GM23338 (cell line): ENCODE data around the gene EVC2.

ENCODE experiments used
- CREB1 ChIP-seq: fragments of 250-450 bp; sonication (Bioruptor Pico); IDR thresholded peaks from 2 replicates; pipeline ENCODE4 v1.5.0; 2020; ENCODE audit warnings: low read depth, mild to moderate bottlenecking, moderate library complexity
- EZH2 ChIP-seq: fragments of 200-600 bp; sonication (generic); IDR thresholded peaks from one replicate; pipeline ENCODE4 v1.8.0; 2017; ENCODE audit warnings: antibody characterized with exemption, mild to moderate bottlenecking, low read depth; ENCODE audit not compliant: unreplicated experiment
- EZH2phosphoT487 ChIP-seq: fragments of 200-600 bp; sonication (generic); IDR thresholded peaks from one replicate; pipeline ENCODE4 v1.8.1; 2018; ENCODE audit warnings: antibody characterized with exemption; ENCODE audit not compliant: unreplicated experiment
- JUNB ChIP-seq: IDR thresholded peaks from one replicate; pipeline ENCODE4 v1.6.1; 2016; ENCODE audit warnings: antibody characterized with exemption; ENCODE audit not compliant: unreplicated experiment
- NANOG ChIP-seq: IDR thresholded peaks from 2 replicates; pipeline ENCODE4 v1.6.1; 2016; ENCODE audit warnings: antibody characterized with exemption, borderline replicate concordance
- POLR2AphosphoS5 ChIP-seq: IDR thresholded peaks from 2 replicates; pipeline ENCODE4 v1.6.1; 2016; ENCODE audit warnings: antibody characterized with exemption, low read depth
- STAT1 ChIP-seq: IDR thresholded peaks from one replicate; pipeline ENCODE4 v1.6.1; 2016; ENCODE audit warnings: antibody characterized with exemption; ENCODE audit not compliant: unreplicated experiment
- TF ChIP-seq, protein P1 (sequence below), 2 experiments: fragments of 200-600 bp in 1 of 2; sonication (generic) in 1 of 2; conservative IDR thresholded peaks; 2 replicates each; pipeline versions ENCODE4 v1.5.1 to v1.6.1; 2016 to 2017; ENCODE audit warnings: antibody characterized with exemption in 2 of 2, low read depth in 2 of 2, mild to moderate bottlenecking in 2 of 2, moderate library complexity in 1 of 2
- TF ChIP-seq, protein P2 (sequence below): IDR thresholded peaks from one replicate; pipeline ENCODE4 v1.6.1; 2018; ENCODE audit warnings: antibody characterized with exemption; ENCODE audit not compliant: unreplicated experiment
- TF ChIP-seq, protein P3 (sequence below): IDR thresholded peaks from 2 replicates; pipeline ENCODE4 v1.6.1; 2016; ENCODE audit warnings: antibody characterized with exemption
- TF ChIP-seq, protein P4 (sequence below): fragments of 250-450 bp; sonication (Bioruptor Pico); IDR thresholded peaks from 2 replicates; pipeline ENCODE4 v1.5.0; 2020; ENCODE audit warnings: mild to moderate bottlenecking, moderate library complexity

DNA sequence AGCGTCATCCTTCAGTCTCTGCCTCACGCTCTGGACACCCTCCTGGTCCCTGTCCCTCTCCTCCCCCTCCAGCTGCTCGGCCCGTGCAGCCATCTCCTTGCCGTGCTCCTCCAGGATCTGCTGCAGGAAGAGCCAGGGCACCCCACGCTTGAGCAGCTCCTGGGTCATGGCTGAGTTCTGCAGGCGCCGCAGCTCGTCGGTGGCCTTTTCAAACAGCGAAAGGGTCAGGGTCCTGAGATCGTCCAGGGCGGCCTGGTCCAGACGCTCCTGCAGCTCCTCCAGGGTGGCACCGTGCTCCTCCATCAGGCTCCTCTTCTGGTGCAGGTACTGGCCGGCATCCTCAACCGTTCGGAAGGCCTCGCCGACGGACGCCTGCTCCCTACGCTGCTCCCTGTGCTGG, 85.8 kb downstream of the EVC2 start:
- TF ChIP-seq, protein P1, sequence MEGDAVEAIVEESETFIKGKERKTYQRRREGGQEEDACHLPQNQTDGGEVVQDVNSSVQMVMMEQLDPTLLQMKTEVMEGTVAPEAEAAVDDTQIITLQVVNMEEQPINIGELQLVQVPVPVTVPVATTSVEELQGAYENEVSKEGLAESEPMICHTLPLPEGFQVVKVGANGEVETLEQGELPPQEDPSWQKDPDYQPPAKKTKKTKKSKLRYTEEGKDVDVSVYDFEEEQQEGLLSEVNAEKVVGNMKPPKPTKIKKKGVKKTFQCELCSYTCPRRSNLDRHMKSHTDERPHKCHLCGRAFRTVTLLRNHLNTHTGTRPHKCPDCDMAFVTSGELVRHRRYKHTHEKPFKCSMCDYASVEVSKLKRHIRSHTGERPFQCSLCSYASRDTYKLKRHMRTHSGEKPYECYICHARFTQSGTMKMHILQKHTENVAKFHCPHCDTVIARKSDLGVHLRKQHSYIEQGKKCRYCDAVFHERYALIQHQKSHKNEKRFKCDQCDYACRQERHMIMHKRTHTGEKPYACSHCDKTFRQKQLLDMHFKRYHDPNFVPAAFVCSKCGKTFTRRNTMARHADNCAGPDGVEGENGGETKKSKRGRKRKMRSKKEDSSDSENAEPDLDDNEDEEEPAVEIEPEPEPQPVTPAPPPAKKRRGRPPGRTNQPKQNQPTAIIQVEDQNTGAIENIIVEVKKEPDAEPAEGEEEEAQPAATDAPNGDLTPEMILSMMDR (conservative IDR thresholded peaks at IDR 0.05; ENCODE audit: low read depth in 2 of 2): no peak
- no peak for TF ChIP-seq EZH2
- TF ChIP-seq JUNB: no peak
- no peak for TF ChIP-seq POLR2AphosphoS5
- TF ChIP-seq CREB1 (CRISPR knock-in tag): no peak
- TF ChIP-seq EZH2phosphoT487: no peak
- TF ChIP-seq STAT1: no peak
- no peak for TF ChIP-seq NANOG
- TF ChIP-seq, protein P2, sequence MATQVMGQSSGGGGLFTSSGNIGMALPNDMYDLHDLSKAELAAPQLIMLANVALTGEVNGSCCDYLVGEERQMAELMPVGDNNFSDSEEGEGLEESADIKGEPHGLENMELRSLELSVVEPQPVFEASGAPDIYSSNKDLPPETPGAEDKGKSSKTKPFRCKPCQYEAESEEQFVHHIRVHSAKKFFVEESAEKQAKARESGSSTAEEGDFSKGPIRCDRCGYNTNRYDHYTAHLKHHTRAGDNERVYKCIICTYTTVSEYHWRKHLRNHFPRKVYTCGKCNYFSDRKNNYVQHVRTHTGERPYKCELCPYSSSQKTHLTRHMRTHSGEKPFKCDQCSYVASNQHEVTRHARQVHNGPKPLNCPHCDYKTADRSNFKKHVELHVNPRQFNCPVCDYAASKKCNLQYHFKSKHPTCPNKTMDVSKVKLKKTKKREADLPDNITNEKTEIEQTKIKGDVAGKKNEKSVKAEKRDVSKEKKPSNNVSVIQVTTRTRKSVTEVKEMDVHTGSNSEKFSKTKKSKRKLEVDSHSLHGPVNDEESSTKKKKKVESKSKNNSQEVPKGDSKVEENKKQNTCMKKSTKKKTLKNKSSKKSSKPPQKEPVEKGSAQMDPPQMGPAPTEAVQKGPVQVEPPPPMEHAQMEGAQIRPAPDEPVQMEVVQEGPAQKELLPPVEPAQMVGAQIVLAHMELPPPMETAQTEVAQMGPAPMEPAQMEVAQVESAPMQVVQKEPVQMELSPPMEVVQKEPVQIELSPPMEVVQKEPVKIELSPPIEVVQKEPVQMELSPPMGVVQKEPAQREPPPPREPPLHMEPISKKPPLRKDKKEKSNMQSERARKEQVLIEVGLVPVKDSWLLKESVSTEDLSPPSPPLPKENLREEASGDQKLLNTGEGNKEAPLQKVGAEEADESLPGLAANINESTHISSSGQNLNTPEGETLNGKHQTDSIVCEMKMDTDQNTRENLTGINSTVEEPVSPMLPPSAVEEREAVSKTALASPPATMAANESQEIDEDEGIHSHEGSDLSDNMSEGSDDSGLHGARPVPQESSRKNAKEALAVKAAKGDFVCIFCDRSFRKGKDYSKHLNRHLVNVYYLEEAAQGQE: no peak
- TF ChIP-seq, protein P3, sequence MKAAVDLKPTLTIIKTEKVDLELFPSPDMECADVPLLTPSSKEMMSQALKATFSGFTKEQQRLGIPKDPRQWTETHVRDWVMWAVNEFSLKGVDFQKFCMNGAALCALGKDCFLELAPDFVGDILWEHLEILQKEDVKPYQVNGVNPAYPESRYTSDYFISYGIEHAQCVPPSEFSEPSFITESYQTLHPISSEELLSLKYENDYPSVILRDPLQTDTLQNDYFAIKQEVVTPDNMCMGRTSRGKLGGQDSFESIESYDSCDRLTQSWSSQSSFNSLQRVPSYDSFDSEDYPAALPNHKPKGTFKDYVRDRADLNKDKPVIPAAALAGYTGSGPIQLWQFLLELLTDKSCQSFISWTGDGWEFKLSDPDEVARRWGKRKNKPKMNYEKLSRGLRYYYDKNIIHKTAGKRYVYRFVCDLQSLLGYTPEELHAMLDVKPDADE: no peak
- TF ChIP-seq, protein P4, sequence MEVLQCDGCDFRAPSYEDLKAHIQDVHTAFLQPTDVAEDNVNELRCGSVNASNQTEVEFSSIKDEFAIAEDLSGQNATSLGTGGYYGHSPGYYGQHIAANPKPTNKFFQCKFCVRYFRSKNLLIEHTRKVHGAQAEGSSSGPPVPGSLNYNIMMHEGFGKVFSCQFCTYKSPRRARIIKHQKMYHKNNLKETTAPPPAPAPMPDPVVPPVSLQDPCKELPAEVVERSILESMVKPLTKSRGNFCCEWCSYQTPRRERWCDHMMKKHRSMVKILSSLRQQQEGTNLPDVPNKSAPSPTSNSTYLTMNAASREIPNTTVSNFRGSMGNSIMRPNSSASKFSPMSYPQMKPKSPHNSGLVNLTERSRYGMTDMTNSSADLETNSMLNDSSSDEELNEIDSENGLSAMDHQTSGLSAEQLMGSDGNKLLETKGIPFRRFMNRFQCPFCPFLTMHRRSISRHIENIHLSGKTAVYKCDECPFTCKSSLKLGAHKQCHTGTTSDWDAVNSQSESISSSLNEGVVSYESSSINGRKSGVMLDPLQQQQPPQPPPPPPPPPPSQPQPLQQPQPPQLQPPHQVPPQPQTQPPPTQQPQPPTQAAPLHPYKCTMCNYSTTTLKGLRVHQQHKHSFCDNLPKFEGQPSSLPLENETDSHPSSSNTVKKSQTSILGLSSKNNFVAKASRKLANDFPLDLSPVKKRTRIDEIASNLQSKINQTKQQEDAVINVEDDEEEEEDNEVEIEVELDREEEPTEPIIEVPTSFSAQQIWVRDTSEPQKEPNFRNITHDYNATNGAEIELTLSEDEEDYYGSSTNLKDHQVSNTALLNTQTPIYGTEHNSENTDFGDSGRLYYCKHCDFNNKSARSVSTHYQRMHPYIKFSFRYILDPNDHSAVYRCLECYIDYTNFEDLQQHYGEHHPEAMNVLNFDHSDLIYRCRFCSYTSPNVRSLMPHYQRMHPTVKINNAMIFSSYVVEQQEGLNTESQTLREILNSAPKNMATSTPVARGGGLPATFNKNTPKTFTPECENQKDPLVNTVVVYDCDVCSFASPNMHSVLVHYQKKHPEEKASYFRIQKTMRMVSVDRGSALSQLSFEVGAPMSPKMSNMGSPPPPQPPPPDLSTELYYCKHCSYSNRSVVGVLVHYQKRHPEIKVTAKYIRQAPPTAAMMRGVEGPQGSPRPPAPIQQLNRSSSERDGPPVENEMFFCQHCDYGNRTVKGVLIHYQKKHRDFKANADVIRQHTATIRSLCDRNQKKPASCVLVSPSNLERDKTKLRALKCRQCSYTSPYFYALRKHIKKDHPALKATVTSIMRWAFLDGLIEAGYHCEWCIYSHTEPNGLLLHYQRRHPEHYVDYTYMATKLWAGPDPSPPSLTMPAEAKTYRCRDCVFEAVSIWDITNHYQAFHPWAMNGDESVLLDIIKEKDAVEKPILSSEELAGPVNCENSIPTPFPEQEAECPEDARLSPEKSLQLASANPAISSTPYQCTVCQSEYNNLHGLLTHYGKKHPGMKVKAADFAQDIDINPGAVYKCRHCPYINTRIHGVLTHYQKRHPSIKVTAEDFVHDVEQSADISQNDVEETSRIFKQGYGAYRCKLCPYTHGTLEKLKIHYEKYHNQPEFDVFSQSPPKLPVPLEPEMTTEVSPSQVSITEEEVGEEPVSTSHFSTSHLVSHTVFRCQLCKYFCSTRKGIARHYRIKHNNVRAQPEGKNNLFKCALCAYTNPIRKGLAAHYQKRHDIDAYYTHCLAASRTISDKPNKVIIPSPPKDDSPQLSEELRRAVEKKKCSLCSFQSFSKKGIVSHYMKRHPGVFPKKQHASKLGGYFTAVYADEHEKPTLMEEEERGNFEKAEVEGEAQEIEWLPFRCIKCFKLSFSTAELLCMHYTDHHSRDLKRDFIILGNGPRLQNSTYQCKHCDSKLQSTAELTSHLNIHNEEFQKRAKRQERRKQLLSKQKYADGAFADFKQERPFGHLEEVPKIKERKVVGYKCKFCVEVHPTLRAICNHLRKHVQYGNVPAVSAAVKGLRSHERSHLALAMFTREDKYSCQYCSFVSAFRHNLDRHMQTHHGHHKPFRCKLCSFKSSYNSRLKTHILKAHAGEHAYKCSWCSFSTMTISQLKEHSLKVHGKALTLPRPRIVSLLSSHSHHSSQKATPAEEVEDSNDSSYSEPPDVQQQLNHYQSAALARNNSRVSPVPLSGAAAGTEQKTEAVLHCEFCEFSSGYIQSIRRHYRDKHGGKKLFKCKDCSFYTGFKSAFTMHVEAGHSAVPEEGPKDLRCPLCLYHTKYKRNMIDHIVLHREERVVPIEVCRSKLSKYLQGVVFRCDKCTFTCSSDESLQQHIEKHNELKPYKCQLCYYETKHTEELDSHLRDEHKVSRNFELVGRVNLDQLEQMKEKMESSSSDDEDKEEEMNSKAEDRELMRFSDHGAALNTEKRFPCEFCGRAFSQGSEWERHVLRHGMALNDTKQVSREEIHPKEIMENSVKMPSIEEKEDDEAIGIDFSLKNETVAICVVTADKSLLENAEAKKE (CRISPR knock-in tag): no peak
